ENCODE data around the gene EEFSEC. TPM values are rescaled to one million over a fixed set of nuclear protein-coding genes. Genes with fewer than 3 reads are reported as not detected.
A peak's percentile ranks its signal among the peaks of the same experiment; 100 is the strongest.

The EEFSEC gene
- total RNA-seq, 1 donor = 5.1 TPM

DNA sequence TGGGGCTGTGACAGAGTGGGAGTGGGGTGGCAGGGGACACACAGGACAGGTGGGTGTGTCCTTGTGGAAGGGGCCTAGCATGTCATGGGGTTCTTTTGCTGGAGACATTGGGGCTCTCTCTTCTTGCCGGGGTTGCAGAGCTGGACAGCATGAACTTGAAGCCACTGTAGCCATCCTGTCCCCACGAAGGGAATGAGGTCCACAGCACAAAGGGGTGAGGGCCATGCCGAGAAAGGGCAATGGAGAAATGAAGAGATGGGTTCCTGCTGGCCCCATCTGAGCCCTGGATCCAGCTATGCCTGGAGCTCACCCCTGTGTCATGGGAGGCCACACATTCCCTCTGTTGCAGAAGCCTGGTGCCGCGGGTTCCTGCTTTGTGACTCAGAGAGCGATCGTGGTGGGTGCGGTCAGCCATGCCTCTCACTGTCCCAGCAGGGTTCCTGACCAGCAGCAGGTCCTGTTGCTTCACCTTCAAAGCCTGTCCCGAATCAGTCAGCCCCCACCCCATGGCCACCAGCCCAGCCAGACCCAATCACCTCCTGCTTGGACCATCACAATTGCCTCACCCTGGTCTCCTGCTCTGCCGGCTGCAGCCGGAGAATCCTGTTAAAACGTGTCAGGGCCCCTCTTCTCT is 263.4 kb downstream of the EEFSEC start:
- Histone ChIP-seq H3K4me1 (ENCODE audit: insufficient read depth, low read length) (no peaks in the 10 kb centered on the region), H3K36me3 (ENCODE audit: insufficient read depth, low read length) (no peaks in the 10 kb centered on the region), H3K27me3 (ENCODE audit: insufficient read depth, low read length) (no peaks in the 10 kb centered on the region), H2AFZ (ENCODE audit: low read length) (no peak overlapping the region), H3K4me2 (ENCODE audit: insufficient read depth, low read length) (no peak overlapping the region), H3K79me2 (ENCODE audit: insufficient read depth, low read length) (no peaks in the 10 kb centered on the region), H3K9me3 (ENCODE audit: low read depth, low read length) (no peaks in the 10 kb centered on the region), H3K4me3 (ENCODE audit: insufficient read depth, low read length) (no peak overlapping the region), H3K27ac (ENCODE audit: low read depth, low read length) (no peak overlapping the region), H4K20me1 (ENCODE audit: insufficient read depth, low read length) (no peaks in the 10 kb centered on the region)
- TF ChIP-seq, protein P1, sequence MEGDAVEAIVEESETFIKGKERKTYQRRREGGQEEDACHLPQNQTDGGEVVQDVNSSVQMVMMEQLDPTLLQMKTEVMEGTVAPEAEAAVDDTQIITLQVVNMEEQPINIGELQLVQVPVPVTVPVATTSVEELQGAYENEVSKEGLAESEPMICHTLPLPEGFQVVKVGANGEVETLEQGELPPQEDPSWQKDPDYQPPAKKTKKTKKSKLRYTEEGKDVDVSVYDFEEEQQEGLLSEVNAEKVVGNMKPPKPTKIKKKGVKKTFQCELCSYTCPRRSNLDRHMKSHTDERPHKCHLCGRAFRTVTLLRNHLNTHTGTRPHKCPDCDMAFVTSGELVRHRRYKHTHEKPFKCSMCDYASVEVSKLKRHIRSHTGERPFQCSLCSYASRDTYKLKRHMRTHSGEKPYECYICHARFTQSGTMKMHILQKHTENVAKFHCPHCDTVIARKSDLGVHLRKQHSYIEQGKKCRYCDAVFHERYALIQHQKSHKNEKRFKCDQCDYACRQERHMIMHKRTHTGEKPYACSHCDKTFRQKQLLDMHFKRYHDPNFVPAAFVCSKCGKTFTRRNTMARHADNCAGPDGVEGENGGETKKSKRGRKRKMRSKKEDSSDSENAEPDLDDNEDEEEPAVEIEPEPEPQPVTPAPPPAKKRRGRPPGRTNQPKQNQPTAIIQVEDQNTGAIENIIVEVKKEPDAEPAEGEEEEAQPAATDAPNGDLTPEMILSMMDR (IDR thresholded peaks at IDR 0.05; ENCODE audit: extremely low read depth, low read depth, low read length) = no peak
- peak; percentile 99 for DNase-seq (ENCODE audit: insufficient read length, low spot score, missing footprints)

DNA sequence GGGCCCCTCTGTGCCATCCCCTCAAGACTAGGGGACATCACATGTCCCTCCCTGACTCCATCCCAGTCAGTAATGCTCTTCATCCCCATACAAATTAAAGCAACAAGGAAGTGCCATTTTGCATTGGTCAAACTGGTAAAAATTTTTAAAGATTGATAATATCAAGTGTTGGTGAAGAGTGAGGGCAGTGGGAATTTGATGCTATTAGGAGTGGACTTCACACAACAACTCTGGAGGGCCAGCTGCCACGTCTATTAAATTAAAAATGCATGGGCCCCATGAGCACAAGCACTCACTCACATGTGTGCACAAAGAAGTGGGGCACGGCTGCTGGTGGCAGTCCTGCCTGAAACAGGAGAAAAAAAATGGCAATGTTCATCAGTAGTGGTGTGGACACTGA is 265.6 kb downstream of the EEFSEC start:
- H3K9me3 ChIP-seq (ENCODE audit: low read depth, low read length) = no peaks in the 10 kb centered on the region
- H3K27me3 ChIP-seq (ENCODE audit: insufficient read depth, low read length) = no peaks in the 10 kb centered on the region
- H3K4me3 ChIP-seq (ENCODE audit: insufficient read depth, low read length) = no peak overlapping the region
- no peak for DNase-seq (ENCODE audit: insufficient read length, low spot score, missing footprints)
- no peak overlapping the region for H2AFZ ChIP-seq (ENCODE audit: low read length)
- no peaks in the 10 kb centered on the region for H3K36me3 ChIP-seq (ENCODE audit: insufficient read depth, low read length)
- H3K4me2 ChIP-seq (ENCODE audit: insufficient read depth, low read length) = no peak overlapping the region
- no peaks in the 10 kb centered on the region for H4K20me1 ChIP-seq (ENCODE audit: insufficient read depth, low read length)
- no peaks in the 10 kb centered on the region for H3K4me1 ChIP-seq (ENCODE audit: insufficient read depth, low read length)
- H3K27ac ChIP-seq (ENCODE audit: low read depth, low read length) = no peak overlapping the region
- TF ChIP-seq, protein P1 (IDR thresholded peaks at IDR 0.05; ENCODE audit: extremely low read depth, low read depth, low read length) = no peak
- no peaks in the 10 kb centered on the region for H3K79me2 ChIP-seq (ENCODE audit: insufficient read depth, low read length)

DNA sequence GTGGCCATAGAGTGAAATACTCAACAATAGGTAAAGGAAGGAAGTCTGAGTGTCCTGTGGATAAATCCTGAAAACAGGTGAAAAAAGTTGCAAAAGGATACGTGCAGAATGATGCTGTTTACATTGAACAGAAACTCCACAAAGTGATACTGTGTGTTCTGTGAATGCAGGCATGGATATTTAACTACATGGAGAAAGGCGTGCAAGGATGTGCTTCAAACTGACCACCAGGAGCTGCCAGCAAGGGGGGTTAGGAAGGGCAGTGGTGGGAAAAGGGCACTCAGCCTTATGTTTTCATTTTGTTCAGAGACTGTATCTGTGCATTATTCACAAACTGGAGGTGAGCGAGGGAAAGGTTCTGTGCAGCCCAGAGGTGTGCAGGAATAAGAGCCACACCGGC is 266.0 kb downstream of the EEFSEC start:
- H3K27ac ChIP-seq (ENCODE audit: low read depth, low read length) = no peak overlapping the region
- no peaks in the 10 kb centered on the region for H3K79me2 ChIP-seq (ENCODE audit: insufficient read depth, low read length)
- no peaks in the 10 kb centered on the region for H3K9me3 ChIP-seq (ENCODE audit: low read depth, low read length)
- H4K20me1 ChIP-seq (ENCODE audit: insufficient read depth, low read length) = no peaks in the 10 kb centered on the region
- no peaks in the 10 kb centered on the region for H3K36me3 ChIP-seq (ENCODE audit: insufficient read depth, low read length)
- H3K4me2 ChIP-seq (ENCODE audit: insufficient read depth, low read length) = no peak overlapping the region
- no peak for DNase-seq (ENCODE audit: insufficient read length, low spot score, missing footprints)
- TF ChIP-seq, protein P1 (IDR thresholded peaks at IDR 0.05; ENCODE audit: extremely low read depth, low read depth, low read length) = no peak
- no peak overlapping the region for H2AFZ ChIP-seq (ENCODE audit: low read length)
- H3K4me1 ChIP-seq (ENCODE audit: insufficient read depth, low read length) = no peaks in the 10 kb centered on the region
- no peaks in the 10 kb centered on the region for H3K27me3 ChIP-seq (ENCODE audit: insufficient read depth, low read length)
- no peak overlapping the region for H3K4me3 ChIP-seq (ENCODE audit: insufficient read depth, low read length)

DNA sequence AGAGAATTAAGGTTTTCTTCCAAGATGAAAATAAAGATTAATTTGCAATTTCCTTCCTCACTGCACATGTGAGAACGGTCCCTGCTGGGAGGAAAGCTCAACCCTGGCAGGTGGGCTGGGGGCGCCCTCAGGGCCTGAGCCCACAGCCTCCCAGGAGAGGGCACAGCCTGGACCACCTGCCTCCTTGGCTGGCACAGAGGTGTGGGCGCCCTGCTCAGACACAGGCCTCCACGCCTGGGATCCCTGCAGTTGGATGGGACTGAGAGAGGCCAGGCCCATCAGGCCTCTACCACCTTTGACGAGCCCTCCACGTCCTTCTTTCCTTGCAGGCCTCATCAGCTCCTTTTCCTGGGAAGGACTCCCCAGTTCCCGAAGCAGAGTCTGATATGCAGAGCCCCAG is 267.0 kb downstream of the EEFSEC start:
- H3K79me2 ChIP-seq (ENCODE audit: insufficient read depth, low read length) = no peaks in the 10 kb centered on the region
- H3K9me3 ChIP-seq (ENCODE audit: low read depth, low read length) = no peaks in the 10 kb centered on the region
- no peaks in the 10 kb centered on the region for H3K4me1 ChIP-seq (ENCODE audit: insufficient read depth, low read length)
- H2AFZ ChIP-seq (ENCODE audit: low read length) = no peak overlapping the region
- no peaks in the 10 kb centered on the region for H4K20me1 ChIP-seq (ENCODE audit: insufficient read depth, low read length)
- DNase-seq (ENCODE audit: insufficient read length, low spot score, missing footprints) = no peak
- H3K4me2 ChIP-seq (ENCODE audit: insufficient read depth, low read length) = no peak overlapping the region
- no peaks in the 10 kb centered on the region for H3K36me3 ChIP-seq (ENCODE audit: insufficient read depth, low read length)
- H3K27me3 ChIP-seq (ENCODE audit: insufficient read depth, low read length) = no peaks in the 10 kb centered on the region
- TF ChIP-seq, protein P1 (IDR thresholded peaks at IDR 0.05; ENCODE audit: extremely low read depth, low read depth, low read length) = no peak
- no peak overlapping the region for H3K27ac ChIP-seq (ENCODE audit: low read depth, low read length)
- no peak overlapping the region for H3K4me3 ChIP-seq (ENCODE audit: insufficient read depth, low read length)
